GM12892 (cell line): Measurements from ENCODE around the gene NOS3.

Experiments
- POLR2A ChIP-seq: IDR thresholded peaks from 2 replicates; pipeline ENCODE4 v1.6.1; 2011; ENCODE audit warnings: low read depth, low read length, control low read depth
- POLR2AphosphoS5 ChIP-seq: IDR thresholded peaks from 2 replicates; pipeline ENCODE4 v1.6.1; 2011; ENCODE audit warnings: low read depth, low read length, control low read depth

GRCh38 chr7:151007469-151007898 lies 16.7 kb downstream of the NOS3 start:
- TF ChIP-seq POLR2AphosphoS5 (no peak), POLR2A (no peak)
